SK-N-MC (cell line): Measurements from ENCODE around the gene SLC36A1.

Experiments used
- EZH2 ChIP-seq: fragments of 200-600 bp; sonication (generic); IDR thresholded peaks from one replicate; pipeline ENCODE4 v1.6.1; 2017; ENCODE audit warnings: antibody characterized with exemption
- FOXP2 ChIP-seq: optimal IDR thresholded peaks from 2 replicates; pipeline ENCODE3; 2011; ENCODE audit warnings: mild to moderate bottlenecking, moderate library complexity; ENCODE audit not compliant: insufficient read depth; ENCODE audit errors: extremely low read length, control extremely low read depth
- POLR2AphosphoS5 ChIP-seq: IDR thresholded peaks from 2 replicates; pipeline ENCODE4 v1.6.1; 2012; ENCODE audit warnings: mild to moderate bottlenecking, low read depth, low read length, borderline replicate concordance

DNA sequence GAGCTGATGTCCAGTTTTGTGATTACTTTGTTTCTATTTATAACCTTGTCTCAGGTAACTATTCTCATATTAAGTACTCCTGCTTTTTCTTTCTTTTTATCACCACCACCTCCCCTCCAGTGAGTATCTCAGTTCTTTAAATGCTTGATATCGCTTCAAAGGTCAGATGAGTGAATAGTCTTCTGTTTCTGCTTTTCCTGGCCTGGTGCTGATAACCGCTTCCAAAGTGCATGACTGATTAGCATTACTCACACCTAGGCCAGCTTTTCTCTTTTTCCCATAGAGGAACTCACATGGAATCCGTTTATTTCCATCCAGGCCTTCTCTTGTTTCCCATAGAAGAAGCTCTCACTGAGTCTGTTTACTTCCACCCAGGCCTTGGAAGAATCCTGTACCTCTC lies 3.2 kb downstream of the SLC36A1 start:
- TF ChIP-seq POLR2AphosphoS5 (no peak), EZH2 (no peak), FOXP2 (no peak)
